HG03045 (cell line): ENCODE data around the gene CNMD.
A peak's percentile ranks its signal among the peaks of the same experiment; 100 is the strongest.
"Not testable (repeated sequence)": the region's sequence is repeated elsewhere in the genome, so short reads cannot be mapped to it uniquely, and the experiment has no call there.

Experiments
- ATAC-seq: cut with Tn5 transposase; IDR thresholded peaks from one replicate; pipeline ENCODE4 v1.9.1; 2021; ENCODE audit warnings: mild to moderate bottlenecking, moderate library complexity; ENCODE audit not compliant: unreplicated experiment

Gene CNMD

DNA sequence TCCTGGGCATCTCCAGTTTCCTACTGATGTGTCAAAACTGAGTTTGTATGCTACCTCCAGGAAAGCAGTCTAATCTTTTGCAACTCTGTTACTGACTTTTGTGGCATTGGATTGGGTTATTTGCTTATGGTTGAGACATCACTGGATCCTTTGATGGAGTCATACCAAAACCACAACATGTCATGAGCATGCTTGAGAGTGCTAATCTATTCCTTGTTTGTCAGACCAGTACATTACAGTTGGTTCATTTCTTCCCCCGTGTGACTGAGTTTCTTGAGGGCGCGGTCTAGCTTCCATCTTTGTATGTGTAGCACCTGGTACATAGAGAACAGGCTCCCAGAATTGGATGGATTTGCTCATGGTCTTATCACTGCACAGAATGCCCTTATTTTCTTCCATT lies 43.8 kb downstream of the CNMD start:
- peak; percentile 49 for ATAC-seq

GRCh38 chr13:52686376-52686775 lies 53.2 kb downstream of the CNMD start:
- ATAC-seq: no peak

- not testable (repeated sequence) for ATAC-seq
Observed at GRCh38 chr13:52685806-52686205, 53.8 kb downstream of the CNMD start.

DNA sequence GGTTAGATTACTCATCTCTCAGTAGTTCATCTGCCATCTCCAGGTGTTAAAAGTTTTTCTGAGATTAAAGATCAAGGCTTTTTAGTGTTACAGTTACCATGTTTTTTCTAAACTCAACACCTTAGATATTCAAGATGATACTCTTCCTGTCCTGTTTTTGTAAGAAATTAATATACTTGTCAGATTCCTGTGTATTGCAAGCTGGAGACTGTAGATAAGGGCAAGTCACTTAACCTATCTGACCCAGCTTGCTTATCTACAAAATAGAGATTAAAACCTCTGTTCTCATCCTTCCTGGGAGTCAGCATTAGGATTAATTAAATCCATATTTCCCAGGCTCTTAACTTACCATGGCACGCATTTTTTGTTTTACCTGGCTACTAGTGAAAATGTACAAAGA lies 61.8 kb downstream of the CNMD start:
- ATAC-seq: no peak

DNA sequence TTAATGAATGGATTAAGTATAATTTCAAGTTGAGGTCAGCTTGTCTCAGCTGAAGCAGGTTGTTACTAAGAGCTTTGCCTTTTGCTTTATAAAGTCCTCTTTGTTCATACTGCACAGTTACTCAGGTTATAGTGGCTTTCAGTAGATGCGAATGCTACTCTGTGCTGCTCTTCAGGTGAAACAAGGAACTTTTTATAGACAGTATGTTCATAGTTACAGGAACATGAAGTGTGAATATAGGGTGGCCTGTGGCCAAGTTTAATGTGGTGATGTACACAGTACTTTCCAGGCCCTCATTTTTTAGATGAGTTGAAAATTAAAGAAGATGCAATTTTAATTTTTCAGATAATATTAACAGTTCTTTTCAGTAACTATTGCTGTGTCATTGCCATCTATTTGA lies 66.2 kb downstream of the CNMD start:
- no peak for ATAC-seq

- no peak for ATAC-seq
Observed at GRCh38 chr13:52670726-52671125, 68.9 kb downstream of the CNMD start.

GRCh38 chr13:52669677-52670076 lies 69.9 kb downstream of the CNMD start:
- ATAC-seq: no peak

- ATAC-seq: no peak
Observed at GRCh38 chr13:52665325-52665724, 74.3 kb downstream of the CNMD start.

DNA sequence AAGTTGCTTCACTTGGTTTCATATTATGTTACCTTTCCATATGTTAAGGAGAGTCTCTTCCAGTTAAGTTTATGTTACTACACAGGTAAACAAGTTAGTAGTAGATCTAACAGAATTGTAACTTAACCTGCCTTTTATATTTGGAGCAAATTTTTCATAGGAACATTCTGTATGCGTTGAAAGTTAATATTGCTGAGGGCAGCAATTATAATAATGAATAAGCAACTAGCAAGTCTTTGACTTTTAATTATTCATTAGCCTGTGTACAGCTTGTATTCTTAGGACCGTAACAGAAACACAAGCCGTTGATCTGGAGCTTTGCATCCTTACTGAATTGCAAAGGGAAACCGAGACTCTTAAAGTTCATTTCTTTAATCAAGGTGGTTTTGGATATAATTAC lies 75.3 kb downstream of the CNMD start:
- no peak for ATAC-seq

- ATAC-seq: no peak
Observed at GRCh38 chr13:52659340-52659739, 80.3 kb downstream of the CNMD start.
